T47D (cell line): ENCODE data around the gene VWF.
A peak's percentile ranks its signal among the peaks of the same experiment; 100 is the strongest.

Source experiments
- DNase-seq, 2 experiments: peaks; one replicate each; pipeline versions ENCODE4 v3.0.0 to v3.0.0-alpha.2; 2011 to 2012; ENCODE audit warnings: low read depth in 1 of 2, low spot score in 1 of 2
- JUND ChIP-seq: IDR thresholded peaks from 2 replicates; pipeline ENCODE4 v1.6.1; 2012; ENCODE audit warnings: low read depth
- in situ Hi-C: cut with HindIII; loops from 2 replicates; pipeline ENCODE4 v1.10.0; 2016; ENCODE audit warnings: low sequenced_read_pairs, low pct_unique_long_range_greater_than_20kb

VWF gene

DNA sequence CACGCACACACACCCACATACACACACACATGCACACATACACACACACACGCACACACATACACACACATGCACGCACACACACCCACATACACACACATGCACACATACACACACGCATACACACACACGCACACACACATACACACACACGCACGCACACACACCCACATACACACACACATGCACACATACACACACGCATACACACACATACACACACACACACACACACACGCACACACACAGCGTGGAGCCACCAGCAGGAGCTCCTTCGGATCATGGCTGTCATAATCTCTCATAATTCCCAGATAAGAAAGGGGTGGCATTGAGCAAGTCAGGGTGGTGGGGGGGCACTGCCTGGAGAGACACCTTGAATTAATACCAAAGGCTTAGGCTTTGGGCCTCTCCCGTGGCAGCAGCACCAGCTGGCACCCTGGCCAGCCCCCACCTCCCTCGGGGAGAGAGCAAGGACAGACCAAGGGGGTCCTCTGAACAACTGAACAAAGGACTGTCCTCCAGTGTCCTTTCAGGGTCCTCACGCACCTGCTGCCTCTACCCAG, 201.3 kb downstream of the VWF start:
- no peak for DNase-seq
- TF ChIP-seq JUND = no peak
- in situ Hi-C loops = no loop called here

DNA sequence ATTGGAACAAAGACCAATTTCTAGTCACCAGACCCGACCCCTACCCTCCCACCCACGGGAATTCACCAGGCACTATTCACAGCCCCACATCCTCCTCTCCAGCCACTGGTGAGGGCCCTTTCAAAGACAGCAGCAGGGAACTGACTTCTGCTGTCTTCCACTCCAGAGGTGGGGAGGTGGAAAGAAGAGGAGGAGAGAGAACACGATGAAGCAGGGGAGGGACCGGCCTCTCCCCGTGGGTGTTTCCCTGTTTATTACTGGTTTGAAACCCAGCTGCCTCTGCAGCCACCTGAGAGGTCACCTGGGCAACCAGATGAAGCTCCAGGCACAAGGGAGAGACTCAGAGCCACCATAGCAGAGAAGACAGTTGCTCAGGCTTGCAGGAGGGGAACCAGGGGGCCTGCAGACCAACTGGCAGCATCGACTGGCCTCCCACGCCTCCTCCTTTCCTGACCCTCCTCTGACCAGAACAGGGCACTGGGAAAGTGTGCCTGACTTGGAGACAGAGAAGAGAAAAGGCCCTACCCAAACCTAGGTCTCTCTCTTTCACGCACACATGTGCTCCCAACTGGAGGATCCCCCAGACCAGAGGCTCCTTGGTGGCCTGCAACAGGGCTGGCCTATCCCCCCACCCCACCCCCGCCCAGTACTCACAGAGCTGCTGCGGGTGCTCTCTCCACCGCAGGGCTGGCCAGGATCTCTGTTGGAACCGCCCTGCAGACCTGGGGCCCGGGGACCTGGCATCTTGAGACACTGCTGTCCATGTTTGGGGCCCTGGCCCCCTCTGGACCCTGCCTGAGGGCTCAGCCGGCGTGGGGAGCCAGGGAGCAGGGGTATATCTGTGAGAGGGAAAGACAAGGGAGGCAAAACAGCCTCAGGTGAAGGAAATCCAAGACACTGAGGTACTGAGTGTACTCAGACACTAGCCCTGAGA, 202.2 kb downstream of the VWF start:
- no peak for DNase-seq
- in situ Hi-C loops = no loop called here
- no peak for TF ChIP-seq JUND

DNA sequence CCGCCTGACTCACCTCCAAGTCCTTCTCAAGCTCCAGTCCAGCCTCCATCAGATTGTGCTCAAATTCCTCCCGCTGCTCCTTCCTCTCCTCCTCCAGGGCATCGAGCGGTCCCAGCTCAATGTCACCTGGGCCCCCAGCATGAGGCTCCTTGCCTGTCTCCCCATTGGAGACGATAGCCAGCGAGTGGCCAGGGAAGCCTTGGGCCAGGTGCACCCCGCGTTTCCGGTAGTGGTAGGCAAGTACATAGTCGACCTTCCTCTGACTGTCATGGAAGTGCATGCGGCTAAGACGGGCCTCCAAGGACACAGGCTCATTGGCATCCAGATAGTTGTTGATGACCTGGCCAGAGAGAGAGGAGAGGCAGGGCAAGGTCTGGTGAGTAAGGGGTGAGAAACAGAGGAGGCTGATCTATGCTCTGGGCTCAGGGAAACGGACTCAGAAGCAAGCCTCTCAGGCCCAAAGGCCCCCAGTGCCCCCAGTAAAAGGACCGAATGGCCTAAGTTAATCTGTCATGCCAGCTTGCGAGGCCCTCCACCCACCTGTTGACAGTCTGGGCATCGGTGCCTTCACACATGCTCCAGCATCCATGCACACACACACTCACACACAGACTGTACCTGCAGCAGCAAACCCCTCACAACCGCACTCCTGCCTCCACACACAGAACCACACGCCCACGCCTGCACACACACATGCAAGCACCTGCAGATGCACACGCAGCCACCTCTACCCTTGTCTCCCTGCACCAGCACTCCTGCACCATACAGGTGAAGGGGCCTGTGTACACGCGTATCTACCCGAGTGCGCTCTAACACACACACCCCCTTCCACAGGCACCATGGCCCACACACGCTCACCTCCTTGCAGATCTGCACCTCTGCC, 203.2 kb downstream of the VWF start:
- no peak for DNase-seq
- in situ Hi-C loops = no loop called here
- TF ChIP-seq JUND = no peak

DNA sequence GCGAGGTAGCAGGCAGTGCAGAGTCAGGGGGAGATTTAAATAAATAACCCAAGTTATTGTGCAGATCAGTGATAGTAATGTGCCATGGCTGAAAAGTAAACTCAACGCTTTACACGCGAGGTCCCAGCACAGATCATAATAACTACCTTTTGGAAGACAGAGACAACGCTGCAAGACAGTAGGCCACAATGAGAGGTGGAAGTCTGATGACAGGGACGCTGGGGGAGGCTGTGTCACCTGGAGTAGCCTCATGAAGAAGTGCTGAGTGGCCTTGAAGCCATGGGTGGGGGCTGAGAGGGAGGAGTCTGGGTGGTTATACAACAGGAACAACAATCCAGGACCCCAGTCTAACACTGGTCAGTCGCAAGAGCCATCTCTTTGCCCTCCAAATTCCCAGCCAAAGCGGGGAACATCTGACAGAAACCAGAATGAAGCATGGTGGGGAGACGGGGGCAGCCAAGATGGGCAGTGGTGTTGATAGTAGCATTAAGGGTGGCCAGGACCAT, 207.6 kb downstream of the VWF start:
- no peak for TF ChIP-seq JUND
- in situ Hi-C loops = no loop called here
- no peak for DNase-seq

DNA sequence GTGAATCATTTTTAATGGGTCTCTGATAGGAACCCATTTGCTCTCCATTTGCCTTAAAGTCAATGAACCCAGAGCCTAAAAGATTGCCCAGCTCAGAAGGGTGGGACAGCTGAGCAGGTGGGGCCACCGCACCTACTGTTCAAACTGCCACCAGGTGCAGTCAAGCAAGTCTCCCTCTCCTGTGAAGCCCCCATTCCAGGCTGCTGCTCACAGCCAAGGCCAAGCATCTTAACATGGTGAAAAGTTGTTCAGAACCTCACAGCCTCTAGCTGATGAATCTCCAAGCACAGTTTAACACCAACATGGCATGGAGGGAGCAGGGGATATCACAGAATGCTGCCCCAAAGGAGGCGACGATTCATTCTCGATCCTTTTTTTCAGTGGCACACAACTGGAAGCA, 209.0 kb downstream of the VWF start:
- DNase-seq = no peak
- TF ChIP-seq JUND = no peak
- in situ Hi-C loops = no loop called here

DNA sequence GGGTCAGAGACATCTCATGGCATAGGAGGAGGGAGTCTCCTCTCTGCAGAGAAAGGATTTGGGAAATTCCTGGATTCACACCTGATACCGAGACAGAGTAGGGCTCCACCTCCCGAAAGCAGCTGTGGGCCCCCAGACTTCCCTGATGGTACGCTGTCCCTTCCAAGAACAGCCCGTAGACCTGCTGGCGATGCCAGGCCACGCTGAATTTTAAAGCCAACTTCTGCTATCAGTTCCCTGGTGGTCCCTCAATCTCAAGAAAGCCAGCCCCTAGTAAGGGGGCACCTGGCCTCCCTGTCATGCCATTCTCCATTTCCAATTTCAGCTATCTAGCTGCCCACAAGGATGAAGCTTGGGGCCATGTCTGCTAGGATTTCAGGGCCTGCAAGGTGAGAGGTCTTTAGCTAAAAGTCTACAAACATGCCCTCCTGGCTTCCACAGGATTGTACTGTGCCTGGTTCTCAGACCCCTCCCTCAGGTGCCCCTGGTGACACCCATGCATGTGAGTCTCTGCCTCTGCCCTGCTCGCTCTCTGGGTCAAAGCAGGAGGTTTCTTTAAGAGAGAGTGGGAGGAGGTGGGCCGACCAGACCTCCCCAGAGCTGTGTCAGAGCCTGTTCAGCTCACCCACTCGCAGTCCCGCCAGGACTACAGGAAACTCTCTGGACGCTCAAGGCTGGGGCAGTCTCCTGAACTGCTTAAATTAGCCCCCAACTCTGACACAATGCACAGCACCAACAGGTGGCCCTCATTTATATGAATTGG, 209.9 kb downstream of the VWF start:
- no peak for TF ChIP-seq JUND
- in situ Hi-C loops = no loop called here
- DNase-seq = no peak

DNA sequence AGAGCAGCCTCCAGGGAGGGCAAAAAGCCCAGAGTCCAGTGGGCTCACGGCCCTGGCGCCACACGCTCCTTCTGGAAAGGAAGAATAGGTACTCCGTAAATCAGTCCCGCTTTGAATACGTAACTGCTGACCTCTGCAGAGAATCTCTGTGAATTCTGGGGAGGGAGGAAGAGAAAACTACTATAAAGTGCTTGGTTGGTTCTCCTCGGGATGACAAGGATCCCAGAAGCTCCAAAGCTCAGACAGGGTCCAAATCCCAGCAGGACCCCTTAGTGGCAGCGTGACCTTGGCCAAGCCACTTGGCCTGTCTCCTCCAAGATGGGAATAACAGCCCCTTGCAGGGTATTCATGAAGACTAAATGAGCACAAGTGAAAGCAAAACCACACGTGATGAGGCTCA, 211.1 kb downstream of the VWF start:
- DNase-seq = no peak
- TF ChIP-seq JUND = no peak
- in situ Hi-C loops = no loop called here

DNA sequence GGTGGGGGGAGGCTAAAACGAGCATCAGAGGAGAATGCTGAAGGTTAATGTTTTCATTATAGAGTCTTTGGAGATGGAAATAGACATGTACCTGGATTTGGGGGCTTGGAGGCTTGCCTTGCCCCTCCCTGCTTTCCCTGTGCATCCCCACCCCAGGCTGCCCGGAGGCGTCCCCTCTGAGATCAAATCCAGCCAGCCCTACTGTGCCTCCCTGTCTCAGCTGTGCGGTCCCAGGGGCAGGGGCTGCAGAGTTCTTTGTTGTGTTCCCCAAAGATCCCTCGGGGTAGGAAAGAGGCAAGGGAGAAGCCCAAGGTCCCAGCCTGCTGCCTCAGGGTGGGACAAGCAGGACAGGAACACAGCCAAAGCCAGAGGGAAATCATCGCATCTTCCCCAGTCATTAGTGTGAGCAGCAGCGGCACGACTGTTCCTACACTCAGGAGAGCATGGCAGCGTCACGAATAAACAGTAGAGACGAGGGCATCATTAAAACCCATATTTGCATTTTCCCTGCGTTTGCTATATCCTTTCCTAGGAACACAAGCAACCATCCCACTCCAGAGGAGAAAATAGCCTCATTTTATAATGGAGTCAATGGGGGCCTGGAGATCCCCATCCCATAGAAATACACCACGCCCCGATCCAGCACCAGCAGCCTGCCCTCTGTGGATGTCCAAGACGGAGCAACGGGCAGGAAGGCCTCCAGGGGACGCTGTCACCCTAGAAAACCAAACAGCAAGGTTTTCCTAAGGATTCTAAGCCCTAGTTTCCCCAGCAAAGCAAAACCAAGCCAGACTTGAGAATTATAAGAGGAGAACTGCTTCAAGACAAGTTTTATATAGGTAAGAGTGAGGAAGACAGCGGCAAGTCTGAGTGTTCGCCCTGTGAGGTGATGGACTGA, 211.8 kb downstream of the VWF start:
- in situ Hi-C loops = no loop called here
- TF ChIP-seq JUND = no peak

DNA sequence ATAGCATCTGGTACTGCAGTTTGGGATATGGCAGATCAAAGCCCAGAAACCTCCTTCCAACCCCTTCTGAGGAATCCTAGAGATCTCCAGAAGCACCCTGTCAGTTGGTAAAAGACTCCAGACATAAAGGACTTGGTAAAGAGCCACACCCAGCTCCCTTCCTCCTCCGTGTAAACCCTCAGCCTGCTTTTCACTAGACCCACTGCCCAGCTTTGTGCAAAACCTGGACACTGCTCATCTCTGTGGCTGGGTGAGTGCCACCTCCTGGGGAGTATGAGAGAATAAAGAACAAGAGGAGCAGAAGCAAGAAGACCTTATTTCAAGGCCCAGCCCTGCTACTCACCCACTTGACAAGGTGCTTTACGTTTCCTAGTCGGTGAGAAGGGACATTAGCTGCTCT, 212.5 kb downstream of the VWF start:
- DNase-seq = no peak
- TF ChIP-seq JUND = no peak
- in situ Hi-C loops = no loop called here

More for the DNA sequence above, 211.8 kb downstream of the VWF start:
- peak in 1 of 2 experiments; percentile 10 for DNase-seq

DNA sequence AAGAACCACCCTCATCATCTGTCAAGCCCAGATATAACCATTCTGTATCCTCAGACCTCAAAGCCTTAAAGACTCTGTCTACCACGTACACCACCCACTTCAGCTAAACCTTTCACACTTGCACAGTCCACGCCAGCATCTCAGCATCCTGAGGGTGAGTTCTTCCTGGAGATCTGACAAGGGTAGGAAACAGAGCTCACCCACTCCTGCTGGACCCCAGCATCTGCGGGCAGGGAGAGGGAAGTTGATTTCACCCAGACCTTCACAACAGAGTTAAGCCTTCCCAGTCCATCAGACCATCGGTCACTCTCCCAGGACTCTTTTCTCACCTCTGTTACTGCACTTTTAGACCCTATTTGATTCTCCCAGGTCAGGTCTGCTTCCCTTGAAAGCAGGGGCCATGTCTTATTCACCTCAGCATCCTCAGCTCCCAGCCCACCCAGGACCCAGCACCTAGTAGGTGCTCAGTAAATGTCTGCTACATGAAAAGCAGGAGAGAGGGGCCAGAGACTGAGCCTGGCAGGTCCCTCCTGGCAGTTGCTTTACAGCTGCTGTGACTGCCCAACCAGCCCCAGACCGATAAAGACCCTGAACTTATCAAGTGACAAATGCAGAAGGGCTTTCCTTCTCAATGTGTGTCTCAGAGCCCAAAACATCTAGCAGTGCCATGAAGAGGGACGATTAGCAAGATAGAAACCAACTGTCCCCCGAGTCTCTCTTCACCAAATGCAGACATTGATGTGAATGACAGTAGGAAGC, 213.5 kb downstream of the VWF start:
- no peak for DNase-seq
- TF ChIP-seq JUND = no peak
- in situ Hi-C loops = no loop called here

DNA sequence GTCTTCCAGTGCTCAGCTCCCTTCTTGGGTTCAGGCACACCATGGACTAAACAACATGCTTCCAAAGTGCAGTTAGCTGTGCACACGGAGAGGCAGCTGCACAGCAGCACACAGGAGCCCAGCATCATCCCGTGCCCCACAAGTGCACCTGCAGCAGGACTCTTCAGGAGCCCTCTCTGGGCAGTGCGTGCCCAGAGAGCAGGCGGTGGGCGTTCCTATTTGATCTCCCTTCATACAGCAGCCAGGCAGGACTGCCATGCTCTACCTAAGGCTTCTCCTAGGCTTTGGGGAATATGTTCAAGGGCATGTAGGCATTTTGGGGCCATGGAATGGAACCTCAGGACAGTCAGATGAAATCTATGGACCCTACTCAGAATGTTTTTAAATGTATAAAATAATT, 214.9 kb downstream of the VWF start:
- DNase-seq = no peak
- in situ Hi-C loops = no loop called here

More for the DNA sequence above, 214.9 kb downstream of the VWF start:
- no peak for TF ChIP-seq JUND
